HepG2 (cell line): ENCODE measurements around the gene MED13L. TPM values are rescaled to one million over a fixed set of nuclear protein-coding genes. Genes with fewer than 3 reads are reported as not detected.

Experiments used
- ATAC-seq: fragments of 200-7000 bp; cut with Tn5 transposase; 3 replicates; pipeline ENCODE4 v1.9.1; 2020; ENCODE audit warnings: mild to moderate bottlenecking, moderate library complexity
- BruUV-seq: library from RNA; stranded (reverse); fragments of 400-500 nt; replicated peaks from 2 replicates; lab custom pipeline; 2021; lab: Mats Ljungman, UMichigan
- CTCF ChIA-PET: fragments of 300-600 bp; formaldehyde crosslinking; extraction: SDS; loops from one replicate; lab custom pipeline; 2021; ENCODE audit warnings: low total read pairs, inconsistent platforms, low intra/inter-chr PET ratio; lab: Yijun Ruan, JAX
- POLR2A ChIA-PET: fragments of 350-600 bp; sonication (Branson Sonifier 250); formaldehyde crosslinking; loops from one replicate; lab custom pipeline; 2020; ENCODE audit warnings: antibody characterized with exemption, inconsistent platforms; lab: Yijun Ruan, JAX
- DNase-seq: peaks from one replicate; pipeline ENCODE4 v3.0.0-alpha.2; 2015; ENCODE audit warnings: low spot score
- FAIRE-seq: peaks from 3 replicates; lab custom pipeline; 2011; peaks lifted over from hg19 to GRCh38; lab: Jason Lieb, UNC
- H2AFZ ChIP-seq: one replicate; pipeline ENCODE4 v1.6.1; 2011; ENCODE audit warnings: low read length, inconsistent platforms
- H3K27ac ChIP-seq: fragments of 300-600 bp; 3 replicates; pipeline ENCODE4 v1.8.0; 2011; ENCODE audit warnings: mixed run types, mild to moderate bottlenecking, mixed read lengths, low read length, inconsistent platforms; ENCODE audit not compliant: insufficient read depth; ENCODE audit errors: extremely low read length
- H3K27me3 ChIP-seq, 2 experiments: fragments of 200-600 bp in 1 of 2; 2 replicates in 1 of 2; 3 replicates in 1 of 2; pipeline versions ENCODE4 v1.6.0 to v1.8.0; 2011; ENCODE audit warnings: low read length in 2 of 2, mild to moderate bottlenecking in 2 of 2, moderate library complexity in 2 of 2, inconsistent platforms in 1 of 2; ENCODE audit not compliant: insufficient read depth in 2 of 2, control insufficient read depth in 1 of 2
- H3K36me3 ChIP-seq, 2 experiments: fragments of 200-600 bp in 1 of 2; replicated peaks in 1 of 2; 2 replicates in 1 of 2; 3 replicates in 1 of 2; pipeline versions ENCODE4 v1.5.1 to v1.8.0; 2011; ENCODE audit warnings: low read length in 2 of 2, inconsistent platforms in 1 of 2; ENCODE audit not compliant: insufficient read depth in 2 of 2, control insufficient read depth in 1 of 2
- H3K4me1 ChIP-seq: 2 replicates; pipeline ENCODE4 v1.5.1; 2012; ENCODE audit warnings: low read length, inconsistent platforms; ENCODE audit not compliant: insufficient read depth
- H3K4me2 ChIP-seq: 2 replicates; pipeline ENCODE4 v1.6.0; 2011; ENCODE audit warnings: low read depth, low read length, inconsistent platforms
- H3K4me3 ChIP-seq, 3 experiments: fragments of 200-600 bp in 1 of 3; sonication (generic), shearing (Covaris generic) in 1 of 3; replicated peaks in 1 of 3; 2 replicates each; pipeline ENCODE4 v1.5.1; 2011 to 2016; ENCODE audit warnings: low read length in 3 of 3, inconsistent platforms in 2 of 3, low read depth in 2 of 3, mild to moderate bottlenecking in 2 of 3, control low read depth in 1 of 3, mixed read lengths in 1 of 3; ENCODE audit not compliant: insufficient read depth in 1 of 3
- H3K79me2 ChIP-seq: one replicate; pipeline ENCODE4 v1.6.1; 2011; ENCODE audit warnings: low read length, inconsistent platforms; ENCODE audit not compliant: insufficient read depth
- H3K9ac ChIP-seq: 2 replicates; pipeline ENCODE4 v1.6.0; 2011; ENCODE audit warnings: mild to moderate bottlenecking, low read depth, low read length, inconsistent platforms; ENCODE audit not compliant: insufficient read depth
- H3K9me3 ChIP-seq: 2 replicates; pipeline ENCODE4 v1.5.1; 2012; ENCODE audit warnings: mild to moderate bottlenecking, low read length
- H4K20me1 ChIP-seq: 2 replicates; pipeline ENCODE4 v1.6.0; 2011; ENCODE audit warnings: inconsistent platforms, mild to moderate bottlenecking, low read length, moderate library complexity; ENCODE audit not compliant: insufficient read depth
- ADNP ChIP-seq: sonication (generic); formaldehyde crosslinking; IDR thresholded peaks from 2 replicates; pipeline ENCODE4 v1.4.0; 2020; ENCODE audit warnings: missing genetic modification reagents
- DNMT1 ChIP-seq: sonication (generic); formaldehyde crosslinking; IDR thresholded peaks from 2 replicates; pipeline ENCODE4 v1.5.1; 2020; ENCODE audit warnings: mild to moderate bottlenecking, missing genetic modification reagents
- KLF12 ChIP-seq: sonication (generic); formaldehyde crosslinking; IDR thresholded peaks from 2 replicates; pipeline ENCODE4 v1.4.0; 2020; ENCODE audit warnings: missing genetic modification reagents, borderline replicate concordance
- KLF9 ChIP-seq: IDR thresholded peaks from 2 replicates; pipeline ENCODE4 v1.6.1; 2016; ENCODE audit warnings: low read depth
- MBNL3 ChIP-seq: fragments of 250-450 bp; sonication (Bioruptor Pico); conservative IDR thresholded peaks from 2 replicates; pipeline ENCODE4 v1.8.0; 2022; ENCODE audit warnings: mild to moderate bottlenecking, inconsistent platforms
- THAP11 ChIP-seq: IDR thresholded peaks from 2 replicates; pipeline ENCODE4 v1.6.1; 2016; ENCODE audit warnings: missing biosample characterization, missing genetic modification reagents
- ZBTB38 ChIP-seq: sonication (generic); formaldehyde crosslinking; IDR thresholded peaks from 2 replicates; pipeline ENCODE4 v1.5.1; 2020; ENCODE audit warnings: mild to moderate bottlenecking, missing genetic modification reagents
- ZKSCAN5 ChIP-seq: sonication (generic); formaldehyde crosslinking; IDR thresholded peaks from 2 replicates; pipeline ENCODE4 v1.5.1; 2020; ENCODE audit warnings: mild to moderate bottlenecking, missing genetic modification reagents
- ZNF124 ChIP-seq: sonication (generic); formaldehyde crosslinking; IDR thresholded peaks from 2 replicates; pipeline ENCODE4 v1.4.0; 2020; ENCODE audit warnings: missing genetic modification reagents
- WGBS: methylation state at CpG from one replicate; pipeline ENCODE4 v1.1.6; 2017; ENCODE audit warnings: low lambda C conversion rate; 5-methylcytosine and 5-hydroxymethylcytosine counted together
- in situ Hi-C: cut with HindIII; loops from 2 replicates; pipeline ENCODE4 v1.10.0; 2017; ENCODE audit warnings: low pct_unique_long_range_greater_than_20kb; ENCODE audit not compliant: extremely low pct_ligation_motif_present
- intact Hi-C: fragments of 100-400 bp; cut with micrococcal nuclease; formaldehyde crosslinking; loops from one replicate; pipeline ENCODE4 v1.10.0; 2022; ENCODE audit not compliant: unreplicated experiment
- polyA plus RNA-seq, 8 experiments: library from polyadenylated mRNA; depleted of rRNA in 3 of 8; stranded (reverse) in 7 of 8; unstranded in 1 of 8; fragments of >200 nt; fragmentation: Illumina TruSeq in 4 of 8; extraction: Trizol in 4 of 8; gene quantifications; 2 replicates each; pipeline versions ENCODE4 v1.2.1 to v1.2.3, GENCODE V29; 2011 to 2016; ENCODE audit warnings: low read depth in 4 of 8, missing spikeins in 1 of 8, mixed read lengths in 1 of 8; ENCODE audit not compliant: insufficient read depth in 1 of 8
- total RNA-seq, 5 experiments: library from RNA; depleted of rRNA; stranded (reverse); fragments of >200 nt; fragmentation: Illumina TruSeq; extraction: Trizol; gene quantifications; 2 replicates each; pipeline ENCODE4 v1.2.3, GENCODE V29; 2016; ENCODE audit warnings: low read depth in 1 of 5
- TF ChIP-seq, protein P1 (sequence below): sonication (generic); formaldehyde crosslinking; IDR thresholded peaks from 2 replicates; pipeline ENCODE4 v1.5.1; 2020; ENCODE audit warnings: mild to moderate bottlenecking, missing genetic modification reagents, borderline replicate concordance
- TF ChIP-seq, protein P2 (sequence below): sonication (generic); formaldehyde crosslinking; IDR thresholded peaks from 2 replicates; pipeline ENCODE4 v1.4.0; 2020; ENCODE audit warnings: missing genetic modification reagents, mild to moderate bottlenecking, borderline replicate concordance
- TF ChIP-seq, protein P3 (sequence below): sonication (generic); formaldehyde crosslinking; IDR thresholded peaks from 2 replicates; pipeline ENCODE4 v1.8.1; 2022; ENCODE audit warnings: low read depth, mild to moderate bottlenecking, missing genetic modification reagents
- TF ChIP-seq, protein P4 (sequence below): sonication (generic); formaldehyde crosslinking; IDR thresholded peaks from 2 replicates; pipeline ENCODE4 v1.4.0; 2020; ENCODE audit warnings: mild to moderate bottlenecking, missing genetic modification reagents
- TF ChIP-seq, protein P5 (sequence below): sonication (generic); formaldehyde crosslinking; IDR thresholded peaks from 2 replicates; pipeline ENCODE4 v1.5.1; 2020; ENCODE audit warnings: mild to moderate bottlenecking, moderate library complexity, missing genetic modification reagents

The MED13L gene
- total and polyA plus RNA-seq, 2 of the 13 experiments (the other 11 are each of a cell fraction or from before 2014, with no cell fraction given): 24.8 to 38.9 TPM

DNA sequence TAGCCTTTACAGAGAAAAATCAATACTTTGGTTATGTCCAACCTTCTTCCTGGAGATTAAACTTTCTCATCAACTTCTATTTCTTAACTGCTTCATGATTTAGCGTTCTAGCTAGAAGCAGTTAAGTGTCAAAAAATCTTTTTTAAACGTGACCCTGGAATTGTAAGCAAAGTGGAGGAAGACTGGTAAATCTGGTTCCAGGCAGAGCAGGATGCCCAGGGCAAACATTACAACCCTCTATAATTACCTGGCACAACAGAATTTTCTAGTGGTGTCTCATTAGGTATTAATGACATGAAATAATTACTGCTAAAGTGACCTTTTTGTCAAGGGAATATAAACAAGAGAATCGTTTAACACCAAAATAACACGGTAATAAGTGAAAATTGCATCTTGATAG, 320.8 kb downstream of the MED13L start:
- peaks cover 7 to 24% of the 10 kb centered on the region in 2 experiments; a peak in 4 of 5 replicates for H3K36me3 ChIP-seq
- in situ Hi-C loops (no loop called here), intact Hi-C loops (no loop called here)
- H3K4me2 ChIP-seq: no peak overlapping the region
- no peak overlapping the region for H2AFZ ChIP-seq
- no peaks in the 10 kb centered on the region for H3K9me3 ChIP-seq
- CTCF ChIA-PET: no interaction called here
- H3K4me3 ChIP-seq: no peak overlapping the region
- H3K9ac ChIP-seq: no peak overlapping the region
- no peaks in the 10 kb centered on the region for H4K20me1 ChIP-seq
- H3K27ac ChIP-seq: no peak overlapping the region
- WGBS: 96% methylated on average over 4 of the region's 4 CpGs
- no peak for ATAC-seq
- no TSS peak for BruUV-seq
- no peaks in the 10 kb centered on the region for H3K27me3 ChIP-seq
- H3K4me1 ChIP-seq: peaks cover 15% of the 10 kb centered on the region
- POLR2A ChIA-PET: no interaction called here
- no peak for DNase-seq
- no peak for FAIRE-seq
- no peaks in the 10 kb centered on the region for H3K79me2 ChIP-seq
- TF ChIP-seq, protein P1, sequence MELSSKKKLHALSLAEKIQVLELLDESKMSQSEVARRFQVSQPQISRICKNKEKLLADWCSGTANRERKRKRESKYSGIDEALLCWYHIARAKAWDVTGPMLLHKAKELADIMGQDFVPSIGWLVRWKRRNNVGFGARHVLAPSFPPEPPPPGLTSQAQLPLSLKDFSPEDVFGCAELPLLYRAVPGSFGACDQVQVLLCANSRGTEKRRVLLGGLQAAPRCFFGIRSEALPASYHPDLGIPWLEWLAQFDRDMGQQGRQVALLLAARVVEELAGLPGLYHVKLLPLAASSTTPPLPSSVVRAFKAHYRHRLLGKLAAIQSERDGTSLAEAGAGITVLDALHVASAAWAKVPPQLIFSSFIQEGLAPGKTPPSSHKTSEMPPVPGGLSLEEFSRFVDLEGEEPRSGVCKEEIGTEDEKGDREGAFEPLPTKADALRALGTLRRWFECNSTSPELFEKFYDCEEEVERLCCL (CRISPR knock-in tag): no peak
- TF ChIP-seq ZBTB38 (CRISPR knock-in tag): no peak
- TF ChIP-seq ADNP (CRISPR knock-in tag): no peak
- TF ChIP-seq MBNL3 (CRISPR knock-in tag): no peak
- TF ChIP-seq ZNF124 (CRISPR knock-in tag): no peak
- no peak for TF ChIP-seq THAP11 (CRISPR knock-in tag)
- TF ChIP-seq, protein P2, sequence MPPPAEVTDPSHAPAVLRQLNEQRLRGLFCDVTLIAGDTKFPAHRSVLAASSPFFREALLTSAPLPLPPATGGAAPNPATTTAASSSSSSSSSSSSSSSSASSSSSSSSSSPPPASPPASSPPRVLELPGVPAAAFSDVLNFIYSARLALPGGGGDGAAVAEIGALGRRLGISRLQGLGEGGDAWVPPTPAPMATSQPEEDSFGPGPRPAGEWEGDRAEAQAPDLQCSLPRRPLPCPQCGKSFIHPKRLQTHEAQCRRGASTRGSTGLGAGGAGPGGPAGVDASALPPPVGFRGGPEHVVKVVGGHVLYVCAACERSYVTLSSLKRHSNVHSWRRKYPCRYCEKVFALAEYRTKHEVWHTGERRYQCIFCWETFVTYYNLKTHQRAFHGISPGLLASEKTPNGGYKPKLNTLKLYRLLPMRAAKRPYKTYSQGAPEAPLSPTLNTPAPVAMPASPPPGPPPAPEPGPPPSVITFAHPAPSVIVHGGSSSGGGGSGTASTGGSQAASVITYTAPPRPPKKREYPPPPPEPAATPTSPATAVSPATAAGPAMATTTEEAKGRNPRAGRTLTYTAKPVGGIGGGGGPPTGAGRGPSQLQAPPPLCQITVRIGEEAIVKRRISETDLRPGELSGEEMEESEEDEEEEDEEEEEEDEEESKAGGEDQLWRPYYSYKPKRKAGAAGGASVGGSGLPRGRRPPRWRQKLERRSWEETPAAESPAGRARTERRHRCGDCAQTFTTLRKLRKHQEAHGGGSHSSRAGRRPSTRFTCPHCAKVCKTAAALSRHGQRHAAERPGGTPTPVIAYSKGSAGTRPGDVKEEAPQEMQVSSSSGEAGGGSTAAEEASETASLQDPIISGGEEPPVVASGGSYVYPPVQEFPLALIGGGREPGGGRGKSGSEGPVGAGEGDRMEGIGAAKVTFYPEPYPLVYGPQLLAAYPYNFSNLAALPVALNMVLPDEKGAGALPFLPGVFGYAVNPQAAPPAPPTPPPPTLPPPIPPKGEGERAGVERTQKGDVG (CRISPR knock-in tag): no peak
- TF ChIP-seq, protein P3, sequence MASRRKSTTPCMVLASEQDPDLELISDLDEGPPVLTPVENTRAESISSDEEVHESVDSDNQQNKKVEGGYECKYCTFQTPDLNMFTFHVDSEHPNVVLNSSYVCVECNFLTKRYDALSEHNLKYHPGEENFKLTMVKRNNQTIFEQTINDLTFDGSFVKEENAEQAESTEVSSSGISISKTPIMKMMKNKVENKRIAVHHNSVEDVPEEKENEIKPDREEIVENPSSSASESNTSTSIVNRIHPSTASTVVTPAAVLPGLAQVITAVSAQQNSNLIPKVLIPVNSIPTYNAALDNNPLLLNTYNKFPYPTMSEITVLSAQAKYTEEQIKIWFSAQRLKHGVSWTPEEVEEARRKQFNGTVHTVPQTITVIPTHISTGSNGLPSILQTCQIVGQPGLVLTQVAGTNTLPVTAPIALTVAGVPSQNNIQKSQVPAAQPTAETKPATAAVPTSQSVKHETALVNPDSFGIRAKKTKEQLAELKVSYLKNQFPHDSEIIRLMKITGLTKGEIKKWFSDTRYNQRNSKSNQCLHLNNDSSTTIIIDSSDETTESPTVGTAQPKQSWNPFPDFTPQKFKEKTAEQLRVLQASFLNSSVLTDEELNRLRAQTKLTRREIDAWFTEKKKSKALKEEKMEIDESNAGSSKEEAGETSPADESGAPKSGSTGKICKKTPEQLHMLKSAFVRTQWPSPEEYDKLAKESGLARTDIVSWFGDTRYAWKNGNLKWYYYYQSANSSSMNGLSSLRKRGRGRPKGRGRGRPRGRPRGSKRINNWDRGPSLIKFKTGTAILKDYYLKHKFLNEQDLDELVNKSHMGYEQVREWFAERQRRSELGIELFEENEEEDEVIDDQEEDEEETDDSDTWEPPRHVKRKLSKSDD: no peak
- no peak for TF ChIP-seq KLF9 (CRISPR knock-in tag)
- no peak for TF ChIP-seq ZKSCAN5 (CRISPR knock-in tag)
- TF ChIP-seq KLF12 (CRISPR knock-in tag): no peak
- TF ChIP-seq, protein P4, sequence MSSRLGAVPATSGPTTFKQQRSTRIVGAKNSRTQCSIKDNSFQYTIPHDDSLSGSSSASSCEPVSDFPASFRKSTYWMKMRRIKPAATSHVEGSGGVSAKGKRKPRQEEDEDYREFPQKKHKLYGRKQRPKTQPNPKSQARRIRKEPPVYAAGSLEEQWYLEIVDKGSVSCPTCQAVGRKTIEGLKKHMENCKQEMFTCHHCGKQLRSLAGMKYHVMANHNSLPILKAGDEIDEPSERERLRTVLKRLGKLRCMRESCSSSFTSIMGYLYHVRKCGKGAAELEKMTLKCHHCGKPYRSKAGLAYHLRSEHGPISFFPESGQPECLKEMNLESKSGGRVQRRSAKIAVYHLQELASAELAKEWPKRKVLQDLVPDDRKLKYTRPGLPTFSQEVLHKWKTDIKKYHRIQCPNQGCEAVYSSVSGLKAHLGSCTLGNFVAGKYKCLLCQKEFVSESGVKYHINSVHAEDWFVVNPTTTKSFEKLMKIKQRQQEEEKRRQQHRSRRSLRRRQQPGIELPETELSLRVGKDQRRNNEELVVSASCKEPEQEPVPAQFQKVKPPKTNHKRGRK (CRISPR knock-in tag): no peak
- no peak for TF ChIP-seq DNMT1 (CRISPR knock-in tag)
- TF ChIP-seq, protein P5, sequence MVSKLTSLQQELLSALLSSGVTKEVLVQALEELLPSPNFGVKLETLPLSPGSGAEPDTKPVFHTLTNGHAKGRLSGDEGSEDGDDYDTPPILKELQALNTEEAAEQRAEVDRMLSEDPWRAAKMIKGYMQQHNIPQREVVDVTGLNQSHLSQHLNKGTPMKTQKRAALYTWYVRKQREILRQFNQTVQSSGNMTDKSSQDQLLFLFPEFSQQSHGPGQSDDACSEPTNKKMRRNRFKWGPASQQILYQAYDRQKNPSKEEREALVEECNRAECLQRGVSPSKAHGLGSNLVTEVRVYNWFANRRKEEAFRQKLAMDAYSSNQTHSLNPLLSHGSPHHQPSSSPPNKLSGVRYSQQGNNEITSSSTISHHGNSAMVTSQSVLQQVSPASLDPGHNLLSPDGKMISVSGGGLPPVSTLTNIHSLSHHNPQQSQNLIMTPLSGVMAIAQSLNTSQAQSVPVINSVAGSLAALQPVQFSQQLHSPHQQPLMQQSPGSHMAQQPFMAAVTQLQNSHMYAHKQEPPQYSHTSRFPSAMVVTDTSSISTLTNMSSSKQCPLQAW (CRISPR knock-in tag): no peak
